RPMI7951 (cell line): ENCODE measurements around the gene LRRK2. TPM values are rescaled to one million over a fixed set of nuclear protein-coding genes. Genes with fewer than 3 reads are reported as not detected.

Source experiments
- DNase-seq: peaks from one replicate; pipeline ENCODE4 v3.0.0-alpha.2; 2012; ENCODE audit warnings: low read depth
- total RNA-seq: library from RNA; depleted of rRNA; stranded (reverse); fragments of >200 nt; shearing (Covaris generic); gene quantifications from 2 replicates; pipeline ENCODE4 v1.2.3, GENCODE V29; 2014; rRNA removed

Gene LRRK2
- total RNA-seq, 1 experiment from 2014 or later, result 2.3 TPM

DNA sequence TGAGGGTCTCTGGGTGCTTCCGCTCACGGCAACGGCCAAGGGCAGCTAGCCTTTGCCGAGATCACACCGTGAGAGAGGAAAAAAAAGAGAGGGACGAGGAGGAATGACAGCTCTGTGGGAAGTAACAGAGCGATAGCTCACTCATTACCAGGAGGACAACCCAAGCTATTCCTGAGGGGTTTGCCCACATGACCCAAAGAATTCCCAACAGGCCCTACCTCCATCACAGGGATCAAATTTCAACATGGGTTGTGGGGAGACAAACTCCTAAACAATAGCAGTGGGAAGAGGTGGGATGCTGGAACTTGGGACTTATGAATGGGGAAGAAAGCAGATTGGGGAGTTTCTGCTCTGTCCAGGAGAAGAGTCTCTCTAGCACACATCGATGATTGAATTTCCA, 180.6 kb downstream of the LRRK2 start:
- DNase-seq, result no peak

Other genes with a start within 250 kb of the LRRK2 start
- 5.5 and 5.8 TPM in 2 replicates for gene SLC2A13, start 118.9 kb upstream of the LRRK2 start, total RNA-seq